Measurements from ENCODE around the gene OR1D5.

DNA sequence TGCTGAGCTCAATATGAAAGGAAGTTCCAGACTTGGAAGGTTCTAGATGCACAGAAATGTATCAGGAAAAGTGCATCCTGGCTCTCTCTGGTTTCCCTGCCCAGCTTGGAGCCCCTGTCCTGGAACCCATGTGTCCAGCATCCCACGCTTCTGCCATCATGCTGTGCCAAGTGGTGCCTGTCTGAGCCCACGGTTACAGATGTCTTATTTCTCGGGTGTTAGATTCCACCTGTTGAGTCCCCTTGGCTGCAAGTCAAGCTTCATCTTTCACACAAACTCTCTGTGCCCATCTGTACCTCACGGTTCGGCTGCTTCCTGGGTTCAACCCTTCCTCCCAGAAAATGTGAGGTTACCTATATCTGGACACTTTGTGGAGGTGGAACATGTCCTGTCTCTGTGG is 22.5 kb downstream of the OR1D5 start:
- no peak for TF ChIP-seq POLR2AphosphoS5 (IDR thresholded peaks at IDR 0.05)
- TF ChIP-seq, protein P1, sequence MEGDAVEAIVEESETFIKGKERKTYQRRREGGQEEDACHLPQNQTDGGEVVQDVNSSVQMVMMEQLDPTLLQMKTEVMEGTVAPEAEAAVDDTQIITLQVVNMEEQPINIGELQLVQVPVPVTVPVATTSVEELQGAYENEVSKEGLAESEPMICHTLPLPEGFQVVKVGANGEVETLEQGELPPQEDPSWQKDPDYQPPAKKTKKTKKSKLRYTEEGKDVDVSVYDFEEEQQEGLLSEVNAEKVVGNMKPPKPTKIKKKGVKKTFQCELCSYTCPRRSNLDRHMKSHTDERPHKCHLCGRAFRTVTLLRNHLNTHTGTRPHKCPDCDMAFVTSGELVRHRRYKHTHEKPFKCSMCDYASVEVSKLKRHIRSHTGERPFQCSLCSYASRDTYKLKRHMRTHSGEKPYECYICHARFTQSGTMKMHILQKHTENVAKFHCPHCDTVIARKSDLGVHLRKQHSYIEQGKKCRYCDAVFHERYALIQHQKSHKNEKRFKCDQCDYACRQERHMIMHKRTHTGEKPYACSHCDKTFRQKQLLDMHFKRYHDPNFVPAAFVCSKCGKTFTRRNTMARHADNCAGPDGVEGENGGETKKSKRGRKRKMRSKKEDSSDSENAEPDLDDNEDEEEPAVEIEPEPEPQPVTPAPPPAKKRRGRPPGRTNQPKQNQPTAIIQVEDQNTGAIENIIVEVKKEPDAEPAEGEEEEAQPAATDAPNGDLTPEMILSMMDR (IDR thresholded peaks at IDR 0.05 in 8 of 11, conservative IDR thresholded peaks at IDR 0.05 in 3 of 11), result no peak
- no peak for TF ChIP-seq POLR2A (IDR thresholded peaks at IDR 0.05)

All from spleen (tissue), 7 donors.